Measurements from ENCODE around the gene ZNF436. TPM values are rescaled to one million over a fixed set of nuclear protein-coding genes. Genes with fewer than 3 reads are reported as not detected.
A peak's percentile ranks its signal among the peaks of the same experiment; 100 is the strongest.

ZNF436 gene
- total RNA-seq, 4 donors from 2014 or later: 12.1 to 88.8 (median 21.6) TPM

DNA sequence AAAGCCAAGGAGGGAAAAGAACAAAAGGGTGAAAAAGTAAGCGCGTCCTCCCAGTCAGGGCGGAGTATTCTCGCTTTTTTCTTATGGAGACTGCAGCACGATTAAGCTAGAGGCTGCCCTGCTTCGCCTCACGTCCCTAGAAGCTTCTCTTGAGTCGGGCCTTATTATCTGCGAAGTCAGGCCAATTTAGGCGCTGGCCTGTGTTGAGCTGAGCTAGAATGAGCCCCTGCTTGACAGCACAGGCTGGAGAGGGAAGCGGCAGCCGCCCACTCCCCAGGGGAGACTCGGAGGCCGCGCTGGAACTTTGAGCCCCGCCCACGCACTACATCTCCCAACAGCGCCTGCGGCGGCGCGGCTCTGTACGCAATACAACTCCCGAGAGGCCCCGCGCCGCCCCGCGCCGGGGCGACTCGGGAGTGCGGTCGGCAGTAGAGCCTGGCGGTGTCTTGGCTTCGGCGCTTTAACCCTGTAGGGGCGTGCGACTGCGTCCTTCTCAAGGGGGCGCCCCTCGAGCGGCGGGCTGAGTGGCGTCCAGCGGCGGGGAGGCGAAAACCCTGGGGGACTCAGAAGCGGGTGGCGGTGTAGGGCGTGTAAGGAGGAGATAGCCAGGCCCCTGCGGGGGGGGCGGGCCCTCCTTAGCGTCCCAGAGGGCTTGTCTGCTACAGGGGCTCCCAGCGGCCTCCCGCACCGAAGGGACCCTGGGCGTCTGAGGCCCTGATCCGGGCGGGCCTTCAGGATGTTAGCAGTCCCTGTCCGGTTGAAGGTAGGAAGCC is 888 bp downstream of the ZNF436 start:
- Histone ChIP-seq H3K27ac (peak overlapping the region; percentile 98), H3K9me3 (no peaks in the 10 kb centered on the region), H3K4me3 (peak overlapping the region; percentile 85 to 90), H3K36me3 (no peaks in the 10 kb centered on the region), H3K27me3 (no peaks in the 10 kb centered on the region), H3K4me1 (peaks cover 4 to 8% of the 10 kb centered on the region in 2 donors)
- intact Hi-C loops (cut with DNase I; ENCODE audit: low total_unique reads): loop anchor here (2.0 kb wide), 1 partner anchor 24 kb away; the partner anchor contains the start of gene HNRNPR
- peak; percentile 87 to 88 for DNase-seq
- TF ChIP-seq POLR2A (IDR thresholded peaks at IDR 0.05): peak; percentile 90 to 96
- TF ChIP-seq, protein P1, sequence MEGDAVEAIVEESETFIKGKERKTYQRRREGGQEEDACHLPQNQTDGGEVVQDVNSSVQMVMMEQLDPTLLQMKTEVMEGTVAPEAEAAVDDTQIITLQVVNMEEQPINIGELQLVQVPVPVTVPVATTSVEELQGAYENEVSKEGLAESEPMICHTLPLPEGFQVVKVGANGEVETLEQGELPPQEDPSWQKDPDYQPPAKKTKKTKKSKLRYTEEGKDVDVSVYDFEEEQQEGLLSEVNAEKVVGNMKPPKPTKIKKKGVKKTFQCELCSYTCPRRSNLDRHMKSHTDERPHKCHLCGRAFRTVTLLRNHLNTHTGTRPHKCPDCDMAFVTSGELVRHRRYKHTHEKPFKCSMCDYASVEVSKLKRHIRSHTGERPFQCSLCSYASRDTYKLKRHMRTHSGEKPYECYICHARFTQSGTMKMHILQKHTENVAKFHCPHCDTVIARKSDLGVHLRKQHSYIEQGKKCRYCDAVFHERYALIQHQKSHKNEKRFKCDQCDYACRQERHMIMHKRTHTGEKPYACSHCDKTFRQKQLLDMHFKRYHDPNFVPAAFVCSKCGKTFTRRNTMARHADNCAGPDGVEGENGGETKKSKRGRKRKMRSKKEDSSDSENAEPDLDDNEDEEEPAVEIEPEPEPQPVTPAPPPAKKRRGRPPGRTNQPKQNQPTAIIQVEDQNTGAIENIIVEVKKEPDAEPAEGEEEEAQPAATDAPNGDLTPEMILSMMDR (IDR thresholded peaks at IDR 0.05): peak in 2 of 4 experiments; percentile 8 to 15

DNA sequence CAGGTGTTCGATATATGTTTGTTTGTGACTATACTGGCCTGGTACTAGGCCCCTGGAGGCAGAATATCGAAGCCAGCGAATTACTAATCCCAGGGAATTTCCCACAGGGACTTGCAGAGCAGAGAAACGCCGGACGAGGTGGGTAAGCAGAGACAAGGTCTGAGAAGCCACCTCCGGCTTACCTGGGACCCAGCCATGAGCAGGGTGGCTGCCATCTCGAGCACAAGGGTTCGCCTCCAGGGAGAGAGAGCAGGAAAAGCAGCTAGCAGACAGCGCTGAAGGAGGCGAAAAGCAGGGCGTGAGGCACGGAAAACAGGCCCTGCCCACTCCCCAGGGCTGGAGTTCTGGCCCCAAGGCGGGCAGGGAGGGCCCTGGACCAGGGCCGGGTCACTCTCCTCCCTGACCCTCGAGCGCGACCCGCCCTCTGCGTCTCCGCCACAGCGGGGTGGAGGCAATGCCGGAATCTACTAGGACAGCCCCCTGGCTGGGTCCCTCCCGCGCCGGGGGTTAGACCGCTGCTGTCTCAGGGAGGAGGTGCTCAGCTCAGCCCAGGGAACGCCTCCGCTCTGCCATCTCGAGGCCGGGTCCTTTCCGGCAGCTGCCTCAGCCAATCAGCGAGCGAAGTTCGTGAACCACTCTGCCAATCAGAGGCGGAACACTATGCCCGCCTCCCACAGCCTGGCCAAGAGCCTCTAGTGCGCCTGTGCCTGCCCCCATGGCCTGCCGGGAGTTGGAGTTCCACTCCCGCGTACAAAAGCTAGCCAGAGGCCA is 1.7 kb downstream of the ZNF436 start:
- intact Hi-C loops (cut with DNase I; ENCODE audit: low total_unique reads): loop anchor here (2.0 kb wide), 1 partner anchor 23 kb away; the partner anchor contains the start of gene HNRNPR
- Histone ChIP-seq H3K4me1 (peaks cover 4 to 8% of the 10 kb centered on the region in 2 donors), H3K9me3 (no peaks in the 10 kb centered on the region), H3K27ac (peak overlapping the region; percentile 98), H3K27me3 (no peaks in the 10 kb centered on the region), H3K4me3 (peak overlapping the region; percentile 85 to 90), H3K36me3 (no peaks in the 10 kb centered on the region)
- peak; percentile 98 for DNase-seq
- TF ChIP-seq, protein P1 (IDR thresholded peaks at IDR 0.05): peak in 1 of 4 experiments; percentile 14
- TF ChIP-seq POLR2A (IDR thresholded peaks at IDR 0.05): peak; percentile 76 to 85

DNA sequence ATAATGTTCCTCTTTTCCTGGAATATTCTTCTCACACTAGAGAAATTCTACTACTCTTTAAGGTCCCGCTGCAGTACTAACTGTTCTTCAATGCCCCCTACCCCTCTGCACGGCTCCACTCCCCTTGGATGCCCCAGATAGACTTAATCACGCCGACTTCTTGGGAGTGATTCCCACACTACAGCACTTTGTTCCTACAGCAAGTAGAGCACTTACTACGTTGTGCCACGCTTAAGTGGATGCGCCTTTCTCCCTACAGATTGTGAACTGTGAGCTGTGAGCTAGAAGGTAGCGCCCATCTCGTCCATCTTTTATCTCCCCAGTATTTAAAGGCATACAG is 2.2 kb downstream of the ZNF436 start:
- TF ChIP-seq, protein P1 (IDR thresholded peaks at IDR 0.05): no peak
- TF ChIP-seq POLR2A (IDR thresholded peaks at IDR 0.05): no peak
- no peak for DNase-seq
- peaks cover 4 to 5% of the 10 kb centered on the region in 2 donors for H3K9me3 ChIP-seq

DNA sequence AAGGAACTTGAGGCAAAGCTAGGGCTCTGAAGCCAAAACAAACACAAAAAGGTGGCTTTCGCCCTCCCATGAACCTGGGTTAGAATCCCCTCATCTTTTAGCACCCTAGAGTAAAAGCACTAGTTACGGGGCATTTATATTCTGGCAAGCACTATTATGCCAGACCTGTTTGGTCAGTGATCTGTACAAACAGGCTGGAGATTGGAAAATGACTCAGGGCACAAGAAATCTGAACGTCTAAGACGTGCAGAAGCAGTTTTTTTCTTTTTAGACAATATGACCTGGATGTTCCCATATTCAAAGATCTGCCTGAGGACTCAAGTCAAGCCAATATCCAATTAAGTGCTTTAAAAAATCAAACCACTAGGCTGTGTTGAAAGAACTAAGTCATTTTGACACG is 3.0 kb downstream of the ZNF436 start:
- Histone ChIP-seq H3K27ac (no peak overlapping the region), H3K4me3 (no peak overlapping the region), H3K36me3 (no peaks in the 10 kb centered on the region), H3K4me1 (peaks cover 4 to 8% of the 10 kb centered on the region in 2 donors), H3K27me3 (no peaks in the 10 kb centered on the region), H3K9me3 (peaks cover 4 to 14% of the 10 kb centered on the region in 2 donors)
- intact Hi-C loops (cut with DNase I; ENCODE audit: low total_unique reads): no loop called here
- TF ChIP-seq POLR2A (IDR thresholded peaks at IDR 0.05): no peak
- TF ChIP-seq, protein P1 (IDR thresholded peaks at IDR 0.05): no peak
- no peak for DNase-seq

More for the DNA sequence above, 2.2 kb downstream of the ZNF436 start:
- Histone ChIP-seq H3K27ac (peak overlapping the region; percentile 98), H3K4me1 (peaks cover 4 to 8% of the 10 kb centered on the region in 2 donors), H3K36me3 (no peaks in the 10 kb centered on the region), H3K4me3 (peak overlapping the region; percentile 85 to 90), H3K27me3 (no peaks in the 10 kb centered on the region)
- intact Hi-C loops (cut with DNase I; ENCODE audit: low total_unique reads): no loop called here

DNA sequence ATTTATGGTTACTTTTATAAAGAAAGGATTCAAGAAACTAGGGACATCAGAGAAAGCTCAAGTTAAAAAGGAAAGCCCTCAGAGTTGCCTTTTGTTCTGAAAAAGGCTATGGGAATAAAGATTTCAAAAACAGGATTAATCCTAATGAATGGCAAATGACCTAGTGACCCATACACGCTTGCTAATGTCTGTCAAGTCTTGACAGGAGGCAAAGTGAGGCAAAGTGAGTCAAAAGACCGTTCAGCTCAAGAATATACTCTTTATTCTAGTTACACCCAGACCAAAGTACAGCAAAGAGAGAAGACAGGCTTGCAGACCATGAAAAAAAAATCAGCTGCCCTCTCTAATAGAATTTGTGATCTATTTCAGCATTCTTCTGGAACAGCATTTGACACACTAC is 3.5 kb downstream of the ZNF436 start:
- Histone ChIP-seq H3K4me1 (peaks cover 4 to 8% of the 10 kb centered on the region in 2 donors), H3K9me3 (peaks cover 4 to 16% of the 10 kb centered on the region in 2 donors), H3K27ac (no peak overlapping the region), H3K27me3 (no peaks in the 10 kb centered on the region), H3K36me3 (no peaks in the 10 kb centered on the region), H3K4me3 (no peak overlapping the region)
- intact Hi-C loops (cut with DNase I; ENCODE audit: low total_unique reads): no loop called here
- no peak for DNase-seq
- TF ChIP-seq, protein P1 (IDR thresholded peaks at IDR 0.05): no peak
- TF ChIP-seq POLR2A (IDR thresholded peaks at IDR 0.05): no peak
